ENCODE data around the gene PLD6.

DNA sequence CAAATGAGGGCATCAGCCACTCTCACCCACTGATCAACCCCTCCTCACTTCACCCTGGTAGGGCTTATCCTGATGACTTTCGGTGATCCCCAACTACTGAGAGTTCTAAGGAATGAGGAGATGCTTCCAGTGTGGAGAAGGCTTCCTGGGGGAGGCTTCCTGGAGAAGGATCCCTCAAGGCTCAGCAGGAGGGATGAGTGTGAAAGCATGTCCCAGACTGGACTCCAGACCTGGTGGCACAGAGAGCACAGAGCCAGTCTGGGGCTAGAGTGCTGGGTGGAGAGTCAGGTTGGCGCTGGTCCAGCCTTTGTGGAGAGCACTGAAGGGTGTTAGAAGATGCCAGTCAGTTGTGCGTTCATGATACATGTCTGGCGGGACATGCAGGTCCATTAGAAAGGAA is 53.7 kb downstream of the PLD6 start:
- TF ChIP-seq, protein P1, sequence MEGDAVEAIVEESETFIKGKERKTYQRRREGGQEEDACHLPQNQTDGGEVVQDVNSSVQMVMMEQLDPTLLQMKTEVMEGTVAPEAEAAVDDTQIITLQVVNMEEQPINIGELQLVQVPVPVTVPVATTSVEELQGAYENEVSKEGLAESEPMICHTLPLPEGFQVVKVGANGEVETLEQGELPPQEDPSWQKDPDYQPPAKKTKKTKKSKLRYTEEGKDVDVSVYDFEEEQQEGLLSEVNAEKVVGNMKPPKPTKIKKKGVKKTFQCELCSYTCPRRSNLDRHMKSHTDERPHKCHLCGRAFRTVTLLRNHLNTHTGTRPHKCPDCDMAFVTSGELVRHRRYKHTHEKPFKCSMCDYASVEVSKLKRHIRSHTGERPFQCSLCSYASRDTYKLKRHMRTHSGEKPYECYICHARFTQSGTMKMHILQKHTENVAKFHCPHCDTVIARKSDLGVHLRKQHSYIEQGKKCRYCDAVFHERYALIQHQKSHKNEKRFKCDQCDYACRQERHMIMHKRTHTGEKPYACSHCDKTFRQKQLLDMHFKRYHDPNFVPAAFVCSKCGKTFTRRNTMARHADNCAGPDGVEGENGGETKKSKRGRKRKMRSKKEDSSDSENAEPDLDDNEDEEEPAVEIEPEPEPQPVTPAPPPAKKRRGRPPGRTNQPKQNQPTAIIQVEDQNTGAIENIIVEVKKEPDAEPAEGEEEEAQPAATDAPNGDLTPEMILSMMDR (IDR thresholded peaks at IDR 0.05), result no peak
- no peak for TF ChIP-seq POLR2A (IDR thresholded peaks at IDR 0.05)

All from testis (tissue), 2 donors.